Occipital lobe (tissue), 2 donors: ENCODE data around the gene AFF2. TPM values are rescaled to one million over a fixed set of nuclear protein-coding genes. Genes with fewer than 3 reads are reported as not detected.
"Not testable (repeated sequence)": the region's sequence is repeated elsewhere in the genome, so short reads cannot be mapped to it uniquely, and the experiment has no call there.

Experiments
- DNase-seq: peaks from one replicate; lab custom pipeline; 2025; lab: John Stamatoyannopoulos, UW
- total RNA-seq: library from RNA; depleted of rRNA; stranded (reverse); fragments of >200 nt; gene quantifications from one replicate; pipeline ENCODE4 v1.2.3, GENCODE V29; 2014

Gene AFF2
- total RNA-seq, 1 donor from 2014 or later = 343 TPM

GRCh38 chrX:148825696-148826095, 325.3 kb downstream of the AFF2 start:
- no peak for DNase-seq

- no peak for DNase-seq
These were observed 336.3 kb downstream of the AFF2 start for GRCh38 chrX:148836741-148837140.

- DNase-seq = no peak
These were observed 350.2 kb downstream of the AFF2 start for GRCh38 chrX:148850631-148851030.

- DNase-seq = no peak
These were observed 353.9 kb downstream of the AFF2 start for GRCh38 chrX:148854306-148854705.

- DNase-seq = no peak
These were observed 356.1 kb downstream of the AFF2 start for GRCh38 chrX:148856505-148856904.

GRCh38 chrX:148865277-148866210, 365.1 kb downstream of the AFF2 start:
- no peak for DNase-seq

GRCh38 chrX:148867596-148867995, 367.2 kb downstream of the AFF2 start:
- no peak for DNase-seq

GRCh38 chrX:148871422-148872160, 371.2 kb downstream of the AFF2 start:
- DNase-seq = no peak

- no peak for DNase-seq
These were observed 371.7 kb downstream of the AFF2 start for GRCh38 chrX:148872161-148872535.

- no peak for DNase-seq
These were observed 372.5 kb downstream of the AFF2 start for GRCh38 chrX:148872881-148873280.

GRCh38 chrX:148874636-148875246, 374.3 kb downstream of the AFF2 start:
- DNase-seq = no peak

- no peak for DNase-seq
These were observed 378.0 kb downstream of the AFF2 start for GRCh38 chrX:148878371-148878770.

- no peak for DNase-seq
These were observed 384.8 kb downstream of the AFF2 start for GRCh38 chrX:148885203-148885602.

- no peak for DNase-seq
These were observed 393.0 kb downstream of the AFF2 start for GRCh38 chrX:148893395-148893794.

GRCh38 chrX:148902581-148902980, 402.2 kb downstream of the AFF2 start:
- DNase-seq = no peak

GRCh38 chrX:148903176-148903575, 402.8 kb downstream of the AFF2 start:
- no peak for DNase-seq

- no peak for DNase-seq
These were observed 404.1 kb downstream of the AFF2 start for GRCh38 chrX:148904421-148905111.

- no peak for DNase-seq
These were observed 405.0 kb downstream of the AFF2 start for GRCh38 chrX:148905400-148905799.

GRCh38 chrX:148906628-148907027, 406.2 kb downstream of the AFF2 start:
- not testable (repeated sequence) for DNase-seq

GRCh38 chrX:148909758-148910157, 409.3 kb downstream of the AFF2 start:
- DNase-seq = no peak

- DNase-seq = no peak
These were observed 413.6 kb downstream of the AFF2 start for GRCh38 chrX:148913971-148914370.

GRCh38 chrX:148914783-148915182, 414.4 kb downstream of the AFF2 start:
- no peak for DNase-seq
